Loucy (cell line): ENCODE results near the gene TXNL4A.

Experiments used
- H2AFZ ChIP-seq: fragments of 200-600 bp; sonication (generic); 2 replicates; pipeline ENCODE4 v1.6.0; 2016; ENCODE audit warnings: antibody characterized with exemption, mild to moderate bottlenecking, low read length, moderate library complexity
- H3F3A ChIP-seq: fragments of 200-600 bp; 2 replicates; pipeline ENCODE4 v1.6.0; 2016; ENCODE audit warnings: antibody characterized with exemption, low read depth, mild to moderate bottlenecking
- H3K27me3 ChIP-seq: fragments of 200-600 bp; sonication (generic); 2 replicates; pipeline ENCODE4 v1.6.1; 2014; ENCODE audit warnings: low read length, mild to moderate bottlenecking; ENCODE audit not compliant: insufficient read depth, poor library complexity, severe bottlenecking
- H3K36me3 ChIP-seq: fragments of 200-600 bp; sonication (generic); 2 replicates; pipeline ENCODE4 v1.6.1; 2016; ENCODE audit warnings: low read length; ENCODE audit not compliant: insufficient read depth
- H3K4me1 ChIP-seq: fragments of 200-600 bp; sonication (generic); 2 replicates; pipeline ENCODE4 v1.5.1; 2014; ENCODE audit warnings: low read length, mild to moderate bottlenecking; ENCODE audit not compliant: insufficient read depth, poor library complexity, severe bottlenecking
- H3K4me2 ChIP-seq: fragments of 200-600 bp; sonication (generic); 2 replicates; pipeline ENCODE4 v1.6.0; 2014; ENCODE audit warnings: antibody characterized with exemption, low read length, low read depth, mild to moderate bottlenecking; ENCODE audit not compliant: poor library complexity, severe bottlenecking
- H3K4me3 ChIP-seq: fragments of 200-600 bp; sonication (generic); 2 replicates; pipeline ENCODE4 v1.5.1; 2014; ENCODE audit warnings: low read length, mild to moderate bottlenecking, mixed read lengths; ENCODE audit not compliant: poor library complexity, severe bottlenecking
- H3K79me2 ChIP-seq: fragments of 200-600 bp; sonication (generic); 2 replicates; pipeline ENCODE4 v1.6.1; 2014; ENCODE audit warnings: low read length; ENCODE audit not compliant: insufficient read depth
- H3K9ac ChIP-seq: fragments of 200-600 bp; sonication (generic); 2 replicates; pipeline ENCODE4 v1.6.0; 2014; ENCODE audit warnings: mild to moderate bottlenecking, low read depth, low read length, moderate library complexity; ENCODE audit not compliant: poor library complexity, severe bottlenecking
- H3K9me2 ChIP-seq: fragments of 200-600 bp; sonication (generic); replicated peaks from 2 replicates; pipeline ENCODE4 v1.6.1; 2016; ENCODE audit warnings: low read depth, low read length, mixed read lengths
- H3K9me3 ChIP-seq: fragments of 200-600 bp; sonication (generic); 2 replicates; pipeline ENCODE4 v1.6.1; 2014; ENCODE audit warnings: mild to moderate bottlenecking, antibody characterized with exemption, low read length, low read depth; ENCODE audit not compliant: insufficient read depth
- H4K20me1 ChIP-seq: fragments of 200-600 bp; sonication (generic); 2 replicates; pipeline ENCODE4 v1.6.0; 2014; ENCODE audit warnings: antibody characterized with exemption, low read length, mild to moderate bottlenecking; ENCODE audit not compliant: insufficient read depth, poor library complexity, severe bottlenecking
- CTCF ChIP-seq: fragments of 200-600 bp; sonication (generic); conservative IDR thresholded peaks from 2 replicates; pipeline ENCODE4 v1.5.1; 2014; ENCODE audit warnings: mild to moderate bottlenecking, antibody characterized with exemption, low read length
- EZH2phosphoT487 ChIP-seq: fragments of 200-600 bp; IDR thresholded peaks from 2 replicates; pipeline ENCODE4 v1.6.1; 2018; ENCODE audit warnings: antibody characterized with exemption, mild to moderate bottlenecking, moderate library complexity, borderline replicate concordance

TXNL4A gene

DNA sequence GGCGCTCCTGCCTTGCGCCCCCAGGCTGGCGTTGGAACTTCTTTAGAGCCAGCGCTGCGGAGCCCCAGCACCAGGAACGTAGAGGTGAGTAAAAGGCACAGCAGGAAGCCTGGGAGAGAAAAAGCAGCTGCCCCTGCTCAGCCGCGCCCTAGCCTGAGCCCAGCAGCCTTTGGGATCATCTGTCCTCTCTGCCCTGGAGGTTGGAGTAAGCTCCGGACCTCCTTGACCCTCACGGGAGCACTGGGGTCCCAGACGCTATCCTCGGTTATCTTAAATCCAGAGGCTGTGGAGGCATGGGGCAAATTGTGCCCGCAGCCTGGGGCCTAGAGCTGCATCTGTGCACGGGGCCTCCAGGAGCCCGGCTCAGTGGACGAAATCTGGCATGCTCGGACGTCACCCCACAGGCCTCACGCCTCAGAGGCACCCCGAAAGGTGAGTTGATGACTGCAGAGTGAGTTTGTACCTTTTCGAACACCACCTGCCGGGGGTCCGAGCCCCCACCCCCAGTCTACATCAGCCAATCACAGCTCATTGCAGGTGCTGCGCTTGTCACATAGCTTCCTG is 35.3 kb downstream of the TXNL4A start:
- H3K9me2 ChIP-seq: no peaks in the 10 kb centered on the region
- no peaks in the 10 kb centered on the region; the same call in 1 of the 2 replicates for H3F3A ChIP-seq
- peaks cover 25% of the 10 kb centered on the region for H3K4me1 ChIP-seq
- no peak overlapping the region for H3K9ac ChIP-seq
- no peak overlapping the region for H3K4me3 ChIP-seq
- no peak for TF ChIP-seq EZH2phosphoT487
- no peak for TF ChIP-seq CTCF
- H3K4me2 ChIP-seq: no peak overlapping the region
- peaks cover 7% of the 10 kb centered on the region for H4K20me1 ChIP-seq
- peaks cover 32% of the 10 kb centered on the region for H3K79me2 ChIP-seq
- no peak overlapping the region for H2AFZ ChIP-seq
- no peaks in the 10 kb centered on the region for H3K9me3 ChIP-seq
- no peaks in the 10 kb centered on the region for H3K36me3 ChIP-seq
- H3K27me3 ChIP-seq: no peaks in the 10 kb centered on the region

DNA sequence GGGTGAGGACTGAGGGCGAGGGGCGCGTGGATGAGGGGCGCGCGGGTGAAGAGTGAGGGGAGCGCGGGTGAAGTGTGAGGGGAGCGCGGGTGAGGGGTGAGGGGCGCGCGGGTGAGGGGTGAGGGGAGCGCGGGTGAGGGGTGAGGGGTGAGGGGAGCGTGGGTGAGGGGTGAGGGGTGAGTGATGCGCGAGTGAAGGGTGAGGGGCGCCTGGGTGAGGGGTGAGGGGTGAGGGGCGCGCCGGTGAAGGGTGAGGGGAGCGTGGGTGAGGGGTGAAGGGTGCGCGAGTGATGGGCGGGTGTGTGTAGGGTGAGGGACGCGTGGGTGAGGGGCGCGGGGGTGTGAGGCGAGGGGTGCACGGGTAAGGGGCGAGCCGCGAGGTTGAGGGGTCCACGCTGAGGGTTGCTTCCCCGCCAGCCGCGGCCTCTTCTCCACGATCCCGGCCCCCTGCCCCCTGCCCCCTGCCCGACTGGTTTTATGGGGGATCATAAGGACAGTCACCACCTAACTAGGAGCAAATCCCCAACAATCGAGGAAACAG is 35.8 kb downstream of the TXNL4A start:
- peak overlapping the region; percentile 83 for H3K4me3 ChIP-seq
- H3K36me3 ChIP-seq: no peaks in the 10 kb centered on the region
- no peak overlapping the region for H3K9ac ChIP-seq
- H3K27me3 ChIP-seq: no peaks in the 10 kb centered on the region
- H3K79me2 ChIP-seq: peaks cover 37% of the 10 kb centered on the region
- no peak overlapping the region for H3K4me2 ChIP-seq
- peaks cover 30% of the 10 kb centered on the region for H3K4me1 ChIP-seq
- no peaks in the 10 kb centered on the region; the same call in 1 of the 2 replicates for H3F3A ChIP-seq
- H4K20me1 ChIP-seq: peaks cover 7% of the 10 kb centered on the region
- no peak for TF ChIP-seq CTCF
- TF ChIP-seq EZH2phosphoT487: no peak
- H3K9me2 ChIP-seq: no peaks in the 10 kb centered on the region
- H3K9me3 ChIP-seq: no peaks in the 10 kb centered on the region
- no peak overlapping the region for H2AFZ ChIP-seq

DNA sequence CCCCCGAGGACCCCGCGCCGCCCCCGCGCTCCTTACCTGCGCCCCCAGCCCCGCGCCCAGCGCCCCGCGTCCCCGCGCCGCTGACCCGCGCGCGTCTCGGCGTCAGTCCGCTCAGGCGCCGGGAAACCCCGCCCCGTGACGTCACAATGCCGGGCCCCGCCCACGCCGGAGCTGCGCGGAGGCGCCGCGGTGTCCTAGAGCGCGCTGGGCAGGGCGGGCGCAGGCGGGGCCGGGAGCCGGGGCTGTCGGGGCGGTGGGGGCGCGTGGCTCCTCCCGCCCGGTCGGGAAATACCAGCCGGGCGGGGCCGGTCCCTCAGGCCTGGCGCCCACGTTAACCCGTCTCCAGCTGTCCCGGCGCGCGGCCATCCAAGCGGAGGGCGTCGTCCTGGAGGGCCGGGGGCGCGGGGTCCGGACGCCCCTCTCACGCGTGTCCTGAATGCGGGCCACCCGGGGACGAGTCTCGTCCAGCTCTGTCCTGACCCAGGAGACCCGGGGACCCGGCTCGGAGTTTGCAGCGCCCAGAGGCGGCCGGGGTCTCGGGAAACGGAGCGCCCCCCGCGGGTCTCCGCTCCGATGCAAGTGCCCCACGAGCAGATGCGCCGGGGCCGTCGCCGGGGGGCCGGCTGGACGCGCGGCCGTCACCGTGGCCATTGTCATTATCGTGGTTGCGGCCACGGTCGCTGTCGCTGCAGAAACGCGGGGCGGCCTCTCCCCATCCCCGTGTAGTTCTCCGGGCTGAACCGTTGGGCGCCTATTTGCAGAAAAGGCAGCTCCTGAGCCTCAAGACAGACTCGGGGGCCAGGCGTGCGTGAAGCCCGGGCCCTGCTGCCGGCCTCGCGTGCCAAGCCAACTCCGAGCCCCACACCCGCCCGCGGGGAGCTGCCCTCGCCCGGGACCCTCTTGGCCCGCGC is 36.6 kb downstream of the TXNL4A start, which contains the start of gene SLC66A2:
Gene SLC66A2 (minus strand): TSS at position 109 of the 911 bp plus-strand sequence. CDS start 727 bp downstream, outside the sequence.
- Histone ChIP-seq H3K4me3 (peak within 1 kb of the TSS; percentile 83), H3K36me3 (no peaks in the 10 kb centered on the region), H2AFZ (peak within 1 kb of the TSS; percentile 87), H3K9me2 (no peaks in the 10 kb centered on the region), H3K4me1 (peaks cover 34% of the 10 kb centered on the region), H3K4me2 (peak within 1 kb of the TSS; percentile 92), H3K9ac (peak within 1 kb of the TSS; percentile 68), H3K9me3 (no peaks in the 10 kb centered on the region), H3F3A (no peaks in the 10 kb centered on the region; the same call in 1 of the 2 replicates), H3K79me2 (peaks cover 42% of the 10 kb centered on the region), H4K20me1 (peaks cover 7% of the 10 kb centered on the region), H3K27me3 (no peaks in the 10 kb centered on the region)
- peak; percentile 28; the same call in 1 of the 2 replicates for TF ChIP-seq CTCF
- TF ChIP-seq EZH2phosphoT487: no peak
